Transverse colon (tissue), 4 donors: ENCODE results near the gene OR6S1.

Experiments
- CTCF ChIP-seq, 5 experiments: fragments of 200-600 bp in 3 of 5; fragments of 450-650 bp in 2 of 5; sonication (generic) in 3 of 5; IDR thresholded peaks; 1 replicate in 2 of 5; 2 replicates in 3 of 5; pipeline ENCODE4 v1.5.1; 2016 to 2017; ENCODE audit warnings: antibody characterized with exemption in 5 of 5, inconsistent platforms in 3 of 5, mild to moderate bottlenecking in 2 of 5, moderate library complexity in 1 of 5
- POLR2A ChIP-seq: fragments of 450-650 bp; IDR thresholded peaks from one replicate; pipeline ENCODE4 v1.6.1; 2016; ENCODE audit warnings: antibody characterized with exemption, mild to moderate bottlenecking, moderate library complexity
- POLR2AphosphoS5 ChIP-seq, 3 donors: sonication (generic); formaldehyde crosslinking; IDR thresholded peaks; one replicate each; pipeline ENCODE4 v1.6.1; 2016; ENCODE audit warnings: antibody characterized with exemption in 3 of 3

DNA sequence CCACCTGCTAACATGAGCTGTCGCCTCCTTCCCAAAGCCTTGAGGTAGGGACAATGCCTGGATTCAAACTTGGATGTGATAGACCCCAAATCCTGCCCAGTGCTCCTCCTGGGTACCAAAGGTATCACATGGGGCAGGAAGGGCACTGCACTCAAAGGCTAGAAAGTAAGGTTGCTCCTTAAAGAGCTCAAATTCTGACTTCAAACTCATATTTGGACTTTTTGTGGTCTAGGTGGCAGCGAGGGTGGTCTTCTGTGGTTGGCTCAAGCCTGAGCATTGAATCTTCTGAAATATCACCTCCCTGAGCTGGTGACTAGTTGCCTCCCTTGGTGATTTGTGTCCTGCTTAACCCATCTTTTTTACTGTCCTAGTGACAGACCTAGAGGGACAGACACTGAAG lies 34.6 kb upstream of the OR6S1 start:
- TF ChIP-seq POLR2A, result no peak
- no peak for TF ChIP-seq CTCF (IDR thresholded peaks at IDR 0.05)
- no peak for TF ChIP-seq POLR2AphosphoS5 (IDR thresholded peaks at IDR 0.05)
